GM08714 (cell line): ENCODE measurements around the gene IKZF1.

Experiments used
- H3K4me3 ChIP-seq: fragments of 200-500 bp; sonication (Bioruptor generic); 2 replicates; pipeline ENCODE4 v1.5.1; 2014; ENCODE audit warnings: mild to moderate bottlenecking, low read length, inconsistent platforms
- ZNF274 ChIP-seq: IDR thresholded peaks from 2 replicates; pipeline ENCODE4 v1.6.1; 2012; ENCODE audit warnings: mild to moderate bottlenecking, low read depth, low read length

IKZF1 gene

GRCh38 chr7:50339990-50340500 lies 35.5 kb downstream of the IKZF1 start:
- H3K4me3 ChIP-seq = no peak overlapping the region; the same call in 1 of the 2 replicates
- TF ChIP-seq ZNF274 = no peak

GRCh38 chr7:50341724-50342123 lies 37.2 kb downstream of the IKZF1 start:
- H3K4me3 ChIP-seq = no peak overlapping the region
- TF ChIP-seq ZNF274 = no peak

- no peak overlapping the region; the same call in 1 of the 2 replicates for H3K4me3 ChIP-seq
Observed at GRCh38 chr7:50342616-50343114, 38.1 kb downstream of the IKZF1 start.

GRCh38 chr7:50346545-50347497 lies 42.3 kb downstream of the IKZF1 start:
- no peak overlapping the region for H3K4me3 ChIP-seq

More at GRCh38 chr7:50342616-50343114, 38.1 kb downstream of the IKZF1 start:
- TF ChIP-seq ZNF274 = no peak

GRCh38 chr7:50347693-50348092 lies 43.2 kb downstream of the IKZF1 start:
- TF ChIP-seq ZNF274 = no peak
- no peak overlapping the region for H3K4me3 ChIP-seq

More at GRCh38 chr7:50346545-50347497, 42.3 kb downstream of the IKZF1 start:
- no peak for TF ChIP-seq ZNF274

GRCh38 chr7:50348469-50349162 lies 44.1 kb downstream of the IKZF1 start:
- TF ChIP-seq ZNF274 = no peak

GRCh38 chr7:50349399-50349798 lies 44.9 kb downstream of the IKZF1 start:
- TF ChIP-seq ZNF274 = no peak
- no peak overlapping the region for H3K4me3 ChIP-seq

More at GRCh38 chr7:50348469-50349162, 44.1 kb downstream of the IKZF1 start:
- H3K4me3 ChIP-seq = no peak overlapping the region

GRCh38 chr7:50349963-50350944 lies 45.7 kb downstream of the IKZF1 start:
- TF ChIP-seq ZNF274 = no peak
- H3K4me3 ChIP-seq = no peak overlapping the region; the same call in 1 of the 2 replicates

GRCh38 chr7:50351267-50351666 lies 46.8 kb downstream of the IKZF1 start:
- H3K4me3 ChIP-seq = no peak overlapping the region; the same call in 1 of the 2 replicates
- TF ChIP-seq ZNF274 = no peak

- no peak for TF ChIP-seq ZNF274
- H3K4me3 ChIP-seq = no peak overlapping the region
Observed at GRCh38 chr7:50352282-50352681, 47.8 kb downstream of the IKZF1 start.

GRCh38 chr7:50352751-50353150 lies 48.2 kb downstream of the IKZF1 start:
- no peak for TF ChIP-seq ZNF274

GRCh38 chr7:50353201-50353600 lies 48.7 kb downstream of the IKZF1 start:
- no peak for TF ChIP-seq ZNF274
- H3K4me3 ChIP-seq = no peak overlapping the region

More at GRCh38 chr7:50352751-50353150, 48.2 kb downstream of the IKZF1 start:
- H3K4me3 ChIP-seq = no peak overlapping the region
